ENCODE measurements around the gene NANP. TPM values are rescaled to one million over a fixed set of nuclear protein-coding genes. Genes with fewer than 3 reads are reported as not detected.
A peak's percentile ranks its signal among the peaks of the same experiment; 100 is the strongest.
"Not testable (repeated sequence)": the region's sequence is repeated elsewhere in the genome, so short reads cannot be mapped to it uniquely, and the experiment has no call there.

Gene NANP
- polyA plus RNA-seq, 4 donors: 5.0 to 7.7 (median 7.4) TPM

DNA sequence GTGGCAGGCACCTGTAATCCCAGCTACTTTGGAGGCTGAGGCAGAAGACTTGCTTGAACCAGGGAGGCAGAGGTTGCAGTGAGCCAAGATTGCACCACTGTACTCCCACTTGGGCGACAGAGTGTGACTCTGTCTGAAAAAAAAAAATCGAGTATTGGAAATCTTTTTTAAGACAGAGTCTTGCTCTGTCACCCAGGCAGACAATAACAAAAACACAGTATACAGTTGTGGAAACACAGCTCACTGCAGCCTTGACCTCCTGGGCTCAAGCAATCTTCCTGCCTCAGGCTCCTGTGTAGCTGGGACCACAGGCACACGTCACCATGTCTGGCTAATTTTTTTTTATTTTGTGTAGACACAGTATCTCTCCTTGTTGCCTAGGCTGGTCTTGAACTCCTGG lies 15.0 kb downstream of the NANP start:
- DNase-seq (ENCODE audit: low read depth in 4 of 4, low spot score in 3 of 4): no peak

DNA sequence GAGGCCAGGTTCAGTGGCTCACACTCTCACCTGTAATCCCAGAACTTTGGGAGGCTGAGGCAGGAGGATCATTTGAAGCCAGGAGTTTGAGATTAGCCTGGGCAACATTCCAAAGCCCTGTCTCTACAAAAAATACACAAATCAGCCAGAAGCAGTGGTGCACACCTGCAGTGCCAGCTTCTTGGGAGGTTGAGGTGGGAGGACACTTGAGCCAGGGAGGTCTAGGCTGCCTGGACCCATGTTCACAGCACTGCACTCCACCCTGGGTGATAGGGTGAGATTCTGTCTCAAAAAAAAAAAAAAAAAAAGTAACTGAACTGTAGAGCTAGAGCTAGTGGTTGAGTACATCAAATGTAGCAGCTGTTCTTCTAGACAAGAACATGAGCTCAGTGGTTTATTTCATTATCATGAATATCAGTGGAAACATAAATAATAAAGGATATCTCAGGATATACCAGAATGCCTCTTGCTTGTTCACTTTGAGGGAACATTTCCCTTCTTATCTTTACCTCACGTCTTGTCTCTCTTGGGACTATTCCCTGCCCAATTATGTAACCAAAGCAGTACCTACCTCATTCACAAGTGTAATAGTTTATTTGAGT lies 17.6 kb downstream of the NANP start:
- no peak for DNase-seq (ENCODE audit: low read depth in 4 of 4, low spot score in 3 of 4)

DNA sequence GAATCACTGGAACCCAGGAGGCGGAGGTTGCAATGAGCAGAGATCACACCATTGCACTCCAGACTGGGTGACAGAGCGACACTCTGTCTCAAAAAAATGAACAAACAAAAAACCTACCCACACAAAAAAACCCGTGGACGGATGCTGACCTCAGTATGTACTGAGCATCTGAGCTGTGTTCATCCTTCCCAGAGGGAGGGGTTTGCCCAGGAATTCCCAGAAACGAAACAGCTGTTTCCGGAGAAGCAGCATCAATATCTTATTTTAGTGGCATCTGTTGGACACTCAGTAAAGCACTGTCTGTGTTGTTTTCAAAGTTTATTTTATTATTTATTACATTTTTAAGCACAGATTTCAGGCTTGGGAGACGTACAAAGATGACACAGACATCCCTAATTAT lies 18.7 kb downstream of the NANP start:
- DNase-seq (ENCODE audit: low read depth in 4 of 4, low spot score in 3 of 4): no peak

DNA sequence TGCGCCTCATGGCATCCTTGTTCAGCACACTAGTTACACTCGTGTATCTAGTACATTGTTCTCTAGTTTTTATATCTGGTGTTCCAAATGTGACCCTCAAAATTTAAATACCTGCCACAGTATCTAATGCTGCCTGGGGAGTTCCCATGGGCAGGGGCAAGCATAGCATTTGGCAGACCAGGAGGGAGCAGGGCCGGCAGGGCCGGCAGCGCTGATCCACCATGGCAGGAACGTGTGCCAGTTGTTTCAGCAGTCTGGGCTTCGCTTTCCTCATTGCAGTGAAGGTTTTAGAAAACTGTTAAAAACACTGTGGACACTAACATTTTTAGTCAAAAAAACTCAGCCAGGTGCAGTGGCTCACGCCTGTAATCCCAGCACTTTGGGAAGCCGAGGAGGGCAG lies 19.2 kb downstream of the NANP start:
- no peak for DNase-seq (ENCODE audit: low read depth in 4 of 4, low spot score in 3 of 4)

DNA sequence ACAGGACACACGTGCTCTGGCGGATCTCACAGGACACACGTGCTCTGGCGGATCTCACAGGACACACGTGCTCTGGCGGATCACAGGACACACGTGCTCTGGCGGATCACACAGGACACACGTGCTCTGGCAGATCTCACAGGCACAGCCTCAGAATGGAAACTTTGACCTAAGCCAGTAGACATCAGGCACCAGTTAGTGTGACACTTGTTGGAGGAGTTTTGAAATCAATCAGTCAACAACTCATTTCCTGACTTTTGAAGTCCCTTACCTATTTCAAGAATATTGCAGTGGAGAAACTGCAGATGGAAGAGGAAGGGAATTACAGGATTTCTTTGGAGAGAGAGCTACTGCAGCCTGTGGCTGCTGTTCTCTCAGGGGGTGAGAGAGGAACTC lies 20.9 kb downstream of the NANP start:
- DNase-seq (ENCODE audit: low read depth in 4 of 4, low spot score in 3 of 4): not testable (repeated sequence)

DNA sequence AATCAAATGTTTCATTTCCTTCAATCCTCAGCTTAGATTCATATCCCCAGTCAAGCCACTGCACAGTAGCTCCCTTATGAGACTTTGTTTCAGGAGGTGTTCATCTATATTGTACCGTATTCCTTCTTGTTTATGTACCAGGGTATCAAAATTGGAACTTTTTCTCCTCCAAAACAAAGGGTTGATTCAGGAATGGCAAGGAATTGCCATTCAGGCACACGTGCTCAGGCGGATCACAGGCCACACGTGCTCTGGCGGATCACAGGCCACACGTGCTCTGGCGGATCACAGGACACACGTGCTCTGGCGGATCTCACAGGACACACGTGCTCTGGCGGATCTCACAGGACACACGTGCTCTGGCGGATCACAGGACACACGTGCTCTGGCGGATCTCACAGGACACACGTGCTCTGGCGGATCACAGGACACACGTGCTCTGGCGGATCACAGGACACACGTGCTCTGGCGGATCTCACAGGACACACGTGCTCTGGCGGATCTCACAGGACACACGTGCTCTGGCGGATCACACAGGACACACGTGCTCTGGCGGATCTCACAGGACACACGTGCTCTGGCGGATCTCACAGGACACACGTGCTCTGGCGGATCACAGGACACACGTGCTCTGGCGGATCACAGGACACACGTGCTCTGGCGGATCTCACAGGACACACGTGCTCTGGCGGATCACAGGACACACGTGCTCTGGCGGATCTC lies 21.5 kb downstream of the NANP start:
- not testable (repeated sequence) for DNase-seq (ENCODE audit: low read depth in 4 of 4, low spot score in 3 of 4)

DNA sequence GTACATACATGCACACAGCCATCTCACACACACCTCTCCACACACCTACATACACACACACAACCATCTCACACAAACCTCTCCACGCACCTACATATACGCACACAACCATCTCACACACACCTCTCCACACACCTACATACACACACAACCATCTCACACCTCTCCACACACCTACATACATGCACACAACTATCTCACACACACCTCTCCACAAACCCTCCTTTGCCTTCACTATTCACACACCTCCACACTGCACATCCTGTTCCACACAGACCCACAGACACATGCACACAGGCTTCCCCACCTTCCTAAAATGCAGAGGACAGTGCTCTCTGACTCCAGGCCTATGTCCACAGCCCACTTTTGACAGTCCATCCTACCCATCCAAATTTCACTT lies 22.2 kb downstream of the NANP start:
- DNase-seq (ENCODE audit: low read depth in 4 of 4, low spot score in 3 of 4): no peak

DNA sequence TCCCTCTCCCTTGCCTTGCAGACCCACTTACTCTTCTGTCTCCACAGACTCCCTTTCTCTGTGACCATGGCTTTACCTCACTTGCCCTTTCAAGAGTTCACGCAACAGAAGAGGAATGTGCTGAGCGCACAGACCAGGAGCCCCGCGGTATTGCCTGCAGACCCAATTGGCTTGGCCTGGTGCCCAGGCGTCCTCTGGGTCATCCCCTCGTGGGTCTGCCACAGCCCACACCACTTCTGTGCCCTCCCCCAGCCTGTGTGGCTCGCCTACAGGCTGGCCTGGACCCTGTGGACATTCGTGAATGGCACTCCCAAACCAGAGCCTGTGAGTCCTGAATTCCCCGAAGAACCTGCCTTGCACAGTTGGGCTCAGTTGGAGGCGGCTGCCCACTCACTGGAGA lies 23.2 kb downstream of the NANP start:
- no peak for DNase-seq (ENCODE audit: low read depth in 4 of 4, low spot score in 3 of 4)

DNA sequence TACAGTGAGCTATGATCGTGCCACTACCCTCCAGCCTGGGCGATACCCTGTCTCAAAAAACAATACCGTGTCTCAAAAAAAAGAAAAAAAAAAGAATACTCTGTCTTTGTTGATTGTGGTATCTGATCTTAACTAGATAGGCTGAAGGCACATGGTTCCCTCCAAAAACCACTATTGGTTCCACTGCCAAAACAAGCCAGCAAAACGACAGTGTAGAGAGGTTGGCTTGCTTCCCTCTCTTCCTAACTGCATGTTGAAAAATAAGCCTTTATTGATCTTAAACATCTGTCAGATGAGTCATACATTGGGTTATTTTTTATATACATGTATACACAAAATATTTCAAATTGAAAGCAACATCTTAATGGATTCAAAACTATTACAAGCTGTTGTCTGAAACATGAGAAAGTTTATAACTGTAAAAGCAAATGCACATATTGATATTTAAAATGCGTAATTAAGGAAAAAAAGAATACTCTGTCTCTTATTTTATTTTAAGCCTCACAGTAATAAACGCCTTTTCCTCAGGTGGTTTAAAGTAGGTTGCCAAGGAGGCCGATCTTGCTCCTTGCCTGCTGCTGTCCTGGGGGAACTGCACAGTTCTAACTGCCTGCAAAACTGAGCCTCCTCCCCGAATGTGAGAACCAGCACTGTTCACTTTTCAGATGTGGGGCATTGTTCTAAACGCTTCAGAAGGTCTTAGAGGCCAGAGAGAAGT lies 31.5 kb downstream of the NANP start:
- DNase-seq (ENCODE audit: low read depth in 4 of 4, low spot score in 3 of 4): no peak

DNA sequence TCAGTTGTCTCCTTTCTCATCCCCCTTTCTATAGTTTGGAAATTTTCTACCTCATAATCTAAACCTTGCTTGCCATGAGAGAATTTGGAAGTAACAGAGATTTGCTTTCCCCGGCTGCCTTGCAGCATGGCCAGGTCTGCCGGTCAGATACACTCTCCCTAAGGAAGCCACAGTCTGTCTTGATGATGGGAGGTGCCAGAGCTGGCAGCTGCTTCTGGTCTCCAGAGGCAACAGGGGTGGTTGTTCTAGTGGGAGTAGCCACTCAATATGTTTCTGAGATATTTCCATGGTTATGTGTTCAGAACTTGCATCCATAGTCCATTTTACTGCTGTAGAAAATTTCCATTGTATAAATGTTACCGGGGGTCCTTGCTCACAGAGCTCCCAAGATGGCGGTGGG lies 33.0 kb downstream of the NANP start:
- not testable (repeated sequence) for DNase-seq (ENCODE audit: low read depth in 4 of 4, low spot score in 3 of 4)

DNA sequence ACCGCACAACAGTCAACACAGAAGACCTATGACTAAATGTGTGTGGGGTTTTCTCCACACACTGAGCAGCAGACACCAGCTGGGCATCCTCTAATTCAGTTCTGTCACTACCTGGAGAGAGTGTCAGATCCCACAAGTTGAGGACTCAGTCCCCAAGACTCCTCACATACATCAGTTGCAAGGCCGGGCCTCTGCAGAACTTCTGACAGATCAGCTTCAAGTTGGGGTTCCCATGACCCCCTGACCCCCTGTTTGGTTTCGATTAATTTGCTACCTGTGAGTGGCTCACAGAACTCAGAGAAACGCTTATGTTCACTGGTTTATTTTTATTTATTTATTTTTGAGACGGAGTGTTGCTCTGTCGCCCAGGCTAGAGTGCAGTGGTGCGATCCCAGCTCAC lies 35.3 kb downstream of the NANP start:
- no peak for DNase-seq (ENCODE audit: low read depth in 4 of 4, low spot score in 3 of 4)

DNA sequence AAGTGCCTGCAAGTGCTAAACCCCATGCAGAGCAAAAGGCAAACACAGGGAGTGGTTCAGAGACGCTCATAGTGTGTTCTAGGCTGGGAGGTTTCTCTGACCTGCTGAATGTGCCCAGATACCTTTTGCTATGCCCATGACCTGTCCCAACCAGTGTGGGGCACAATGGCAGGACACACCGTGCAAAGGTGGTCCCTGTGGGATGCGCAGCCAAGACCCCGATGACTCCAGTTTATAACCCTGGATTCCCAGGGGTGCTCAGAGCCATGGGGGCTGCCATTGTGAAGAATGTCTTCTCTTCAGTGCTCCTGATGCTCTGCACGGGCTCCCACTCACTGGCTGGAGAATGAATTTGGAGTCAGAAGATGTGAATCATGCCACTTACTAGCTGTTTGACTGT lies 36.3 kb downstream of the NANP start:
- DNase-seq (ENCODE audit: low read depth in 4 of 4, low spot score in 3 of 4): no peak

DNA sequence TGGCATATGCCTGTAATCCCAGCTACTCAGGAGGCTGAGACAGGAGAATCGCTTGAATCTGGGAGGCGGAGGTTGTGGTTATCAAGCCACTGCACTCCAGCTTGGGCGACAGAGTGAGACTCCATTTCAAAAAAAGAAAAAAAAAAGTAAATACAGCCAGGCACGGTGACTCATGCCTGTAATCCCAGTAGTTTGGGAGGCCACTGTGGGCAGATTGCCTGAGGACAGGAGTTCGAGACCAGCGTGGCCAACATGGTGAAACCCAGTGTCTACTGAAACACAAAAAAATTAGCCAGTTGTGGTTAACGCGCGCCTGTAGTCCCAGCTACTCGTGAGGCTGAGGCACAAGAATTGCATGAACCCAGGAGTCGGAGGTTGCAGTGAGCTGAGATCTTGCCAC lies 36.9 kb downstream of the NANP start:
- DNase-seq (ENCODE audit: low read depth in 4 of 4, low spot score in 3 of 4): no peak

DNA sequence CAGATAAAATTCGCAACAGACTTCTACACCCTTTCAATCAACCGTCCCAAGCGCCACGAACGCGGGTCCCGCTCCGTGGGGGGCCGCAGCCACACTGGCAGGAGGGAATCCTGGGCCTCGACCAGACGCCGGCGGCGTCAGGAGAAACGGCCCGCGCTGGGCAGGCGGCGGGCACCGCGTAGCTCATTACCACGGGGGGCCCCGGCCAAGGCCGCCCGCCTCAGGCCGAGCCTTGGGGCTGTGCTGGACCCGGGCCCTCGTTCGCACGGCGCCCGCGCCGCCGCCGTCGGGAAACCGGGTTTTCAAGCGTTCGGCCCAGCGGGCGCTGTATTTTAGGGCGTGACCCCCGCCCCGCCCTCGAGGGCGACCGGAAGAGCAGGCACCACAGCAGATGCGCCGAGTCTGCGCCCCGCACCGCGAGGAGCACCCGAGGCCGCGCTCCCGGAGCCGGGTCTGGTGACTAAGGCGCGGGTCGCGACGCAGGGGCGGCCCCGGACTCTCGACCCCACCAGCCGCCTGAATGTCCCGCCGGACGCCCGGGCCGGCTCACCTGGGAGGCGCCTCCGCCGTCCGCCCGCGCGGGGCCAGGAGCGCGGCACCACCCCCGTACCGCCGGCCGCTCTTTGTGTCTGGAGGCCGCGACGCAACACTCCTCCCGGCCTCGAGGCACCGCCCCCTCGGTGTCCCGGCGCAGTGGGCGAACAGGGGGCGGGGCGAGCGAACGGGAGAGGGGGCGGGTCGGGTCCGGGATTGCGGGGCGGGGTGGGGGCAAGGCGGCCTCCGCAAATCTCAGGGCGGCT lies 38.7 kb downstream of the NANP start, which contains the start of gene NINL:
TSS of gene NINL (minus strand) at position 627 of the 800 bp plus-strand sequence. CDS start 58,944 bp downstream, outside the sequence.
- peak; percentile 38 to 56 (median 52) for DNase-seq (ENCODE audit: low read depth in 4 of 4, low spot score in 3 of 4)

DNA sequence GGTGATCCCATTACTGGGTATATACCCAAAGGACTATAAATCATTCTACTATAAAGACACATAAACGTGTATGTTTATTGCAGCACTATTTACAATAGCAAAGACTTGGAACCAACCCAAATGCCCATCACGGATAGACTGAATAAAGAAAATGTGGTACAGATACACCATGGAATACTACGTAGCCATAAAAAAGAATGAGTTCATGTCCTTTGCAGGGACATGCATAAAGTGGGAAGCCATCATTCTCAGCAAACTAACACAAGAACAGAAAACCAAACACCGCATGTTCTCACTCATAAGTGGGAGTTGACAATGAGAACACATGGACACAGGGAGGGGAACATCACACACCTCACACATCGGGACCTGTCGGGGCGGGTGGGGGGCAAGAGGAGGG lies 40.2 kb downstream of the NANP start:
- DNase-seq (ENCODE audit: low read depth in 4 of 4, low spot score in 3 of 4): not testable (repeated sequence)

DNA sequence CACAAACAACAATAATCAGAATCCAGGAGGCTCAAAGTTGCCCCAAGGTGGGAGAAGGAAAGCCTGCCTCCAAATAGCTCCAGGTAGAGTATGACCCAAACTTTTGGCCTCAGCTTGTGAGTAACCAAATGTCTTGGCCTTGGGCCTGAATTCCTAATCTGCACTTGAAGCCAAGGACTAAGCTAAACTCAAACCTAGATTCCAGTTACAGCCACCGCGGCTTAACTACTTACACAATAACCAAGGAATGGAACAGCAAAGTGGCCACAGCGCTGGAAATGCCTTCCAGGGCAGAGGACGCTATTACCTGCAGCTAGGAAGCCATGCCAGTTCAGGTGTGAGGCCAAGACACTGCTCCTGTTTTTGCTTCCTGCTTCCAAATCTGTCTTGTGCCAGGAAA lies 43.1 kb downstream of the NANP start:
- no peak for DNase-seq (ENCODE audit: low read depth in 4 of 4, low spot score in 3 of 4)

DNA sequence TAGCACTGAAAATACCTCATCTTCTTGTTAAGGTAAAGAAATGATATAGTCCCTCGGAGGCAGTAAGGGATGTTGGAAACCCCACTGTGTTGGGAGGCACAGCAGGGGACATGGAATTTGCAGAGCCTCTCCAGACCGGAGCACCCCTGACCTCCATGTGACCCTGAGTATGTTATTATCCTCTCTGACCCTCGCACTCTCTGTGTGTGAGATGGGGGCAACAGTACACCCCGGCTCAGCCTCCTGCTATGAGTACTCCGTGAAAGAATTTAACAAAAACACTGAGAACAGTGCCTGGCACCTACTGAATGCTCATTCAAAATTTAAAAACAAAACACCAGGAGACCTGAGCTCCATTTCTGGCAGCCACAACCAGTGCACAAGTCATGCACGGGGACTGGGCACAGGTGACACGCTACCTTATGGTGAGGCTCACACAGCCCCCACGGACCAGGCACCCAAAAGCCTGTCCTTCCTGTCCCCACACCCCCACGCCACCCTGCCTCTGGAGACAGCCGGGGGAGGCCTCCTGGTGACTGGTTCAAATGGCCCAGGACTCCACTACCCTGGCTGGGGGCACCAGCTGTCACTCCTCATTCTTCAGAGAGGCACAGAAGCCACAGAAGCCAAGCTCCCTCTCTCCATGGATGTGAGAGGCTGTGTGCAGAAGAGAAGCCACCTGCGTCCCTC lies 44.6 kb downstream of the NANP start:
- DNase-seq (ENCODE audit: low read depth in 4 of 4, low spot score in 3 of 4): no peak

DNA sequence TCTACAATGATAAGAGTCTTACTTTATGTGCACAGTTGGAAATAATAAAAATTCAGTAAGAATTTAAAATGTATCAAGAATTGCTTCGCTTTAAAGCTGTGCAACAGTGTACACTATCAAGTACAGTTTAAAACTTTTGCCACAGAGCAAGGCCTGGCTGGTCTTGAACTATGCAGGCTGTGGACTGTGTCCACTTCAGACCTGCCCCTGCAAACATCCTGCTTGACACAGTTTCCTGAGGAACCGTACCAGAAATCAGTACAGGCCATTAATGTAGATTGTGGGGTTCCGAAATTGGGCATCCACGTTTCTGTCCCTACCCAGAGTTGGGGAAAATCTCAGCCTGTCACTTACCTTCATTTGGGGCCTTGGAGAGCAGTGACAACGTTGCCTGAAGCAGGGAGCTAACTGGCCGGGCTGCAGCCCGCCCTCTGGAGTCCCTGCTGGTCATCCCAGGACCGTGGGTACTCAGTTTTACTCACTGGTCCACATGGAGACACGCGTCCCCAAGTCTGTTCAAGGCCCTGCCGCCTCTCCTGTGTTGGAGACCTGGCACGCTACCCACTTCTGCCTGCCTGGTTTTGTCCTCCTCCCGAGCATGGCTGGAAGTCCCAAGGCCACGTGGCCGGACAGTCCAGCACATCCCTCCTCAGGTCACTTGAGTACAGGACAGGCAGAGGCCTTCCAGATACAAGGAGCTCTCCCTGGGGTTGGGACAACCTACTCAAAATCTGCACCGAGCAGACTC lies 46.9 kb downstream of the NANP start:
- DNase-seq (ENCODE audit: low read depth in 4 of 4, low spot score in 3 of 4): no peak

DNA sequence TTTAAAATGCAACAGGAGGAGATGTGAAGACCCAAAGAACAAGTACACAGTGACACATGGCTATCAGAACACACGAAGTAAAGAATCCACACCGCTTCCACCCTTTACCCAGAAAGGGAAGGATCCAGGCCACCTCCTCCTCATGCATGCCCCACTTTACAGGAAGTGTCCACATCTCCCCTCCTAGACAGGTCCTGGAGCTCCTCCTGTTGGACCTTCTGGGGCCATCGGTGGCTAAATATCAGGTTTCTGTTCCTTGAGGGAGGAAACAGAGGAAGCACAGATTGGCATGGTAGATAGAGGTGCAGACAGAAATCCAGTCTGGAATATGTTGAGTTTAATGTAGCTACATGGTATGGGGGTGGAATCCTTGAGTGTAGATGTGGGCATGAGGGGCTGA lies 49.4 kb downstream of the NANP start:
- DNase-seq (ENCODE audit: low read depth in 4 of 4, low spot score in 3 of 4): no peak

Measured in right renal pelvis (tissue), 4 donors.